Measurements from ENCODE around the gene ACTR1A.
A peak's percentile ranks its signal among the peaks of the same experiment; 100 is the strongest.
"Not testable (repeated sequence)": the region's sequence is repeated elsewhere in the genome, so short reads cannot be mapped to it uniquely, and the experiment has no call there.

ACTR1A gene

DNA sequence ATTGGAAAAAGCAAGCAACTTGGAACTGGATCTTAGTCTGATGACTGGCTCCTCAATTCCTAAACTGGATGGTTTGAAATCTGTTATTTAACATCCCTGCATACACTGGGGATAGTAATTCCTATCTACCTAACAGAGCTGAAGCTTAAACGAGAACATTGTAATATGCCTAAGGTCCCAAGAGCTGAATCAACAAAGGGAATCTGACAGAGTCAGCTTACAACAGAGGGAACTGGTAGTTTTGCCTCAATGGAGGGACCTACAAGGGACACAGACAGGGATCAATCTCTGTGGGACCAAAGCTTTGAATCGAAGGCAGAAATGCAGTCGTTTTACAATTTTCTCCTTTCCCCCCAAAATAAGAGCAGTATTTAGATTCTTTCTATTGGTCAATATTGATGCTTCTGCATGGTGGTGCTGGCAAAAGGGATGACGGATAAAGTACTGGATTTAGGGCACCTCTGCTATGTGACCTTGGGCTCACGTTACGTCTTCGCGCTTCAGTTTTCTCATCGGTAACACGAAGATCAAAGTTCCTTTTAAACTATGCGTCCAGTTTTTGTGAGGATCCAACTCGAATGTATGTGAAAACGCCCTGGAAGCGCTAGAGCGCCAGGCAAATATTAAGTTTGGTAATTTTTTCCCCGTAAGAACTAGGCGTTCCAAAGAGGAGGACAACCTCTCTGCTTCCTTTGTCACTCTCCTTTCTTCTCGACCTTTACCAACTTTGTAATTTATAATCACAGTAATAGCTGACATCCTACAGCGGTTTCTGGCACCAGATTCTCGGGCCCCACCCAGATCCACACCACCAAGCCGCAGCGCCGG is 1.1 kb downstream of the ACTR1A start:
- no peak for DNase-seq (ENCODE audit: low read depth)
- H3K4me3 ChIP-seq (replicated peaks; ENCODE audit: low read depth, low read length), result peak overlapping the region; percentile 100
- TF ChIP-seq, protein P1, sequence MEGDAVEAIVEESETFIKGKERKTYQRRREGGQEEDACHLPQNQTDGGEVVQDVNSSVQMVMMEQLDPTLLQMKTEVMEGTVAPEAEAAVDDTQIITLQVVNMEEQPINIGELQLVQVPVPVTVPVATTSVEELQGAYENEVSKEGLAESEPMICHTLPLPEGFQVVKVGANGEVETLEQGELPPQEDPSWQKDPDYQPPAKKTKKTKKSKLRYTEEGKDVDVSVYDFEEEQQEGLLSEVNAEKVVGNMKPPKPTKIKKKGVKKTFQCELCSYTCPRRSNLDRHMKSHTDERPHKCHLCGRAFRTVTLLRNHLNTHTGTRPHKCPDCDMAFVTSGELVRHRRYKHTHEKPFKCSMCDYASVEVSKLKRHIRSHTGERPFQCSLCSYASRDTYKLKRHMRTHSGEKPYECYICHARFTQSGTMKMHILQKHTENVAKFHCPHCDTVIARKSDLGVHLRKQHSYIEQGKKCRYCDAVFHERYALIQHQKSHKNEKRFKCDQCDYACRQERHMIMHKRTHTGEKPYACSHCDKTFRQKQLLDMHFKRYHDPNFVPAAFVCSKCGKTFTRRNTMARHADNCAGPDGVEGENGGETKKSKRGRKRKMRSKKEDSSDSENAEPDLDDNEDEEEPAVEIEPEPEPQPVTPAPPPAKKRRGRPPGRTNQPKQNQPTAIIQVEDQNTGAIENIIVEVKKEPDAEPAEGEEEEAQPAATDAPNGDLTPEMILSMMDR (IDR thresholded peaks at IDR 0.05; ENCODE audit: low read length, missing control alignments), result no peak

DNA sequence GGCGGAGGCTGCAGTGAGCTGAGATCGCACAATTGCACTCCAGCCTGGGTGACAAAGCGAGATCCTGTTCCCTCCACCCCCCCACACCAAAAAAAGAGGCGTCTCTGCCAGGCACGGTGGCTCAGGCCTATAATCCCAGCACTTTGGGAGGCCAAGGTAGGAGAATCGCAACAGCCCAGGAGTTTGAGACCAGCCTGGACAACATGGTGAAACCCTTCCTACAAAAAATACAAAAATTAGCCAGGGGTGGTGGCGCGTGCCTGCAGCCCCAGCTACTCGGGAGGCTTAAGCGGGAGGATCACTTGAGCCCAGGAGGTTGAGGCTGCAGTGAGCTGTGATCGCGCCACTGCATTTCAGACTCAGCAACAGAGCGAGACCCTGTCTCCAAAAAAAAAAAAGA is 1.8 kb downstream of the ACTR1A start:
- DNase-seq (ENCODE audit: low read depth), result not testable (repeated sequence)
- H3K4me3 ChIP-seq (replicated peaks; ENCODE audit: low read depth, low read length), result peak overlapping the region; percentile 100

DNA sequence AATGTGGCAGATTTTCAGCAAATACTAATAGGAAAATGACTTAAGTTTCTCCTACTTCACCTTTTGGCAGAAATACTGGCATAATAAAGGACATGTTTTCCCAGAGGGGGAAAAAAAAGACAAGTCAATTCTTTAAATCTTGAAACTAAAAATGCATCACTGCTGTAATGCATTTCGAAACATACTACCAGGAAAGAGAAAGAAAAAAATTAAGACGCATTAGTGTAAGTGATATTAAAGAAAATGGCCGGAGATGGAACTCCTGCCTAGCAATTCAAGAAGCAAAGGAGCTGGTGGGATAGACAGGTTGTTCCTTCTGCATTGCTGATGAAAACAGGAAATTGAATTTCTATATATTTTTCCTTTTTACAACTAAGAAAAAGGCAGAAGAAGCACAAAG is 3.2 kb downstream of the ACTR1A start:
- no peak for DNase-seq (ENCODE audit: low read depth)
- TF ChIP-seq, protein P1 (IDR thresholded peaks at IDR 0.05; ENCODE audit: low read length, missing control alignments), result no peak
- no peak overlapping the region for H3K4me3 ChIP-seq (replicated peaks; ENCODE audit: low read depth, low read length)

DNA sequence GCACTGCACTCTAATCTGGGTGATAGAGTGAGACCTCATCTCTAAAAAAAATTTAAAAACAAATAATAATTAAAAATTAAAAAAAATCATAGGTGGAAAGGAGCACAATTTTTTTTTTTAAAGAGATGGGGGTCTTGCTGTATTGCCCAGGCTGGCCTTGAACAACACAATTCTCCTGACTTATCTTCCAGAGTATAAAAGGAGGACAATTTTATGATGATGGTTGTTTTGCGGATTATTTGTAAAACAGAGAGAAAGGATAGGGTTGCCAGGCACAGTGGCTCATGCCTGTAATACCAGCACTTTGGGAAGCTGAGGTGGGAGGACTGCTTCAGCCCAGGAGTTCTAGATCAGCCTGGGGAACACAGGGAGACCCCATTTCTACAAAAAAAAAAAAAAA is 5.0 kb downstream of the ACTR1A start:
- no peak overlapping the region for H3K4me3 ChIP-seq (replicated peaks; ENCODE audit: low read depth, low read length)
- DNase-seq (ENCODE audit: low read depth), result no peak
- TF ChIP-seq, protein P1 (IDR thresholded peaks at IDR 0.05; ENCODE audit: low read length, missing control alignments), result no peak

DNA sequence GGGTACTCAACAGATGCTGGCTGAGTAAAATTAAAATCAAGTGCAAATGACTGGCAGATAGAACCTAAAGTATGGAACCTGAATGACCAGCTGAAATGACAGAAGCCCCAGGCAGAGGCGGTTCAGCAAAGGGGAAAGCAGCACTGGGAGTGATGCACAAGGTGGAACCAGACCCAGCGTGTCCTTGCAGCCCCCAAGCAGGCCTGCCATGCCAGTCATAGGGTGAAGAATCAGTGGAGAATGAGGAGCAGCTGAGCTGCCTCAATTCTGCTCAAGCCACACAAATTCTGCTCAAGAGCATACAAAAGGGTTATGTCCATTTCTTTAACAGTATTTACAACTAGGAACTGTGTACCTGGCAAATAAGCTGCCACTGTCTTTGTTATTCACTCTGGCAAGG is 8.7 kb downstream of the ACTR1A start:
- H3K4me3 ChIP-seq (replicated peaks; ENCODE audit: low read depth, low read length), result no peak overlapping the region
- TF ChIP-seq, protein P1 (IDR thresholded peaks at IDR 0.05; ENCODE audit: low read length, missing control alignments), result no peak
- DNase-seq (ENCODE audit: low read depth), result no peak

DNA sequence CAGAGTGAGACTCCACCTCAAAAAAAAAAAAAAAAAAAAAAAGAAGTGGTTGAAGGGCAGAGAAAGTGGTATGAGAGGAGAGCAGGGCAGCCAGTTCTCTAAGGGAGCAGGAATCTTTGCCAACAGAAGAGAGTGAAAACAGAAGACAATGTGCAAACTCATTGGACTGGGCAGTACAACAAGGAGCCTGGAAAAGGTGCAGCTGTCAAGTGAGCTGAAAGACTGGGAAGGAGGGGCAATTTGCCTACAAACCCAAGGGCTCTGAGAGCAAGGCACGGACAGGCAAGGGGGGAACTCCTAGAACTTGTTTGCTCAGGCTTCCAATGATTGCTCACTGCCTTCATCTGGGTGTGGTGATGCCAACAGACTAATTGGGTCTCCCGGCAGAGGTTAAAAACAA is 9.5 kb downstream of the ACTR1A start:
- H3K4me3 ChIP-seq (replicated peaks; ENCODE audit: low read depth, low read length), result no peak overlapping the region
- DNase-seq (ENCODE audit: low read depth), result peak; percentile 41
- TF ChIP-seq, protein P1 (IDR thresholded peaks at IDR 0.05; ENCODE audit: low read length, missing control alignments), result no peak

DNA sequence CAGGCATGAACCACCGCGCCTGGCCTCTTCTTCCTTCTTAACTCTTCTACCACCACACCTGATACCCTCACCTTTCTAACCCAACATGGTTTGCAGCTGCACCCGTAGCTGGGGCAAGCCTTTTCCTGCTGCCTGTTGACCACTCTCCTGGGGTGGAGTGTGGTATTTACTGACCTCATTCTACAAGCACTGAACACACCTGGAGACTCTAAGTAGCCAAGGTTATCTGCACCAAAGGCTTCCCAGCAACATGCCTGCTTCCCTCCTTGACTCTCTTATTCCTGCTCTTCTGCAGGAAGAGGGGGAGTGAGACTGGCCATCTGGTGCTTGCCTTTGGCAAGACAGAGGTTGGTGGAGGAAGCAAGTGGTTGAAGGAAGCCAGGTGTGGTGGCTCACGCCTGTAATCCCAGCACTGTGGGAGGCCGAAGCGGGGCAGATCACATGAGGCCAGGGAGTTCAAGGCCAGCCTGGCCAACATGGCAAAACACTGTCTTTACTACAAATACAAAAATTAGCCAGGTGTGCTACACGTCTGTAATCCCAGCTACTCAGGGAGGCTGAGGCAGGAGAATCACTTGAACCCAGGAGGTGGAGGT is 10.1 kb downstream of the ACTR1A start:
- no peak for DNase-seq (ENCODE audit: low read depth)
- no peak overlapping the region for H3K4me3 ChIP-seq (replicated peaks; ENCODE audit: low read depth, low read length)
- TF ChIP-seq, protein P1 (IDR thresholded peaks at IDR 0.05; ENCODE audit: low read length, missing control alignments), result no peak
